ENCODE measurements around the gene FAM32A.
A peak's percentile ranks its signal among the peaks of the same experiment; 100 is the strongest.

The FAM32A gene

DNA sequence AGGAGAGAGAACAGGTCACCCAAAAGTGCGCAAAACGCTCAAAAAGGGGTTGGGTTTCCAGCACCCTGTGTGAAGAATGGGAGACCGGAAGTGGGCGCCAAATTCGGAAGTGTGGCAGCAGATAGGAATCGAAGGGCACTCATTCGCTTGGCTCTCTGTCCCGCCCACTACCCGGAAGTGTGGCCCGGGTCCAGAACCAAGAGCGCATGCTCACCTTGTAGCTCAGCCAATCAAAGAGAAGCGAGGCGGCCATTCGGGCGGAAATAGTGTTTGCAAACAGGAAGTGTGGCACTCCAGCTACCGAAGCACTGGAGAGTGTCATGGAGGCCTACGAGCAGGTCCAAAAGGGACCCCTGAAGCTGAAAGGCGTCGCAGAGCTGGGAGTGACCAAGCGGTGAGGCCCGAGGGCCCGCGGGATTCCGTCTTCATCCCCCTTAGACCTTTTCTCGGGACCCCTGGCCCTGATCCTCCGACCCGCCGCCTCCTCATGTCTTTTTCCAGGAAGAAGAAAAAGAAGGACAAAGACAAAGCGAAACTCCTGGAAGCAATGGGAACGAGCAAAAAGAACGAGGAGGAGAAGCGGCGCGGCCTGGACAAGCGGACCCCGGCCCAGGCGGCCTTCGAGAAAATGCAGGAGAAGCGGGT lies at the start of gene FAM32A:
TSS of gene FAM32A (plus strand) at position 288 of the 645 bp plus-strand sequence. CDS start at position 321, 33 bp downstream.
- DNase-seq (ENCODE audit: low read depth): peak; percentile 99
- peak within 1 kb of the TSS; percentile 98 for H3K4me3 ChIP-seq (replicated peaks; ENCODE audit: low read depth, low read length)
- TF ChIP-seq, protein P1, sequence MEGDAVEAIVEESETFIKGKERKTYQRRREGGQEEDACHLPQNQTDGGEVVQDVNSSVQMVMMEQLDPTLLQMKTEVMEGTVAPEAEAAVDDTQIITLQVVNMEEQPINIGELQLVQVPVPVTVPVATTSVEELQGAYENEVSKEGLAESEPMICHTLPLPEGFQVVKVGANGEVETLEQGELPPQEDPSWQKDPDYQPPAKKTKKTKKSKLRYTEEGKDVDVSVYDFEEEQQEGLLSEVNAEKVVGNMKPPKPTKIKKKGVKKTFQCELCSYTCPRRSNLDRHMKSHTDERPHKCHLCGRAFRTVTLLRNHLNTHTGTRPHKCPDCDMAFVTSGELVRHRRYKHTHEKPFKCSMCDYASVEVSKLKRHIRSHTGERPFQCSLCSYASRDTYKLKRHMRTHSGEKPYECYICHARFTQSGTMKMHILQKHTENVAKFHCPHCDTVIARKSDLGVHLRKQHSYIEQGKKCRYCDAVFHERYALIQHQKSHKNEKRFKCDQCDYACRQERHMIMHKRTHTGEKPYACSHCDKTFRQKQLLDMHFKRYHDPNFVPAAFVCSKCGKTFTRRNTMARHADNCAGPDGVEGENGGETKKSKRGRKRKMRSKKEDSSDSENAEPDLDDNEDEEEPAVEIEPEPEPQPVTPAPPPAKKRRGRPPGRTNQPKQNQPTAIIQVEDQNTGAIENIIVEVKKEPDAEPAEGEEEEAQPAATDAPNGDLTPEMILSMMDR (IDR thresholded peaks at IDR 0.05; ENCODE audit: low read length, missing control alignments): no peak

DNA sequence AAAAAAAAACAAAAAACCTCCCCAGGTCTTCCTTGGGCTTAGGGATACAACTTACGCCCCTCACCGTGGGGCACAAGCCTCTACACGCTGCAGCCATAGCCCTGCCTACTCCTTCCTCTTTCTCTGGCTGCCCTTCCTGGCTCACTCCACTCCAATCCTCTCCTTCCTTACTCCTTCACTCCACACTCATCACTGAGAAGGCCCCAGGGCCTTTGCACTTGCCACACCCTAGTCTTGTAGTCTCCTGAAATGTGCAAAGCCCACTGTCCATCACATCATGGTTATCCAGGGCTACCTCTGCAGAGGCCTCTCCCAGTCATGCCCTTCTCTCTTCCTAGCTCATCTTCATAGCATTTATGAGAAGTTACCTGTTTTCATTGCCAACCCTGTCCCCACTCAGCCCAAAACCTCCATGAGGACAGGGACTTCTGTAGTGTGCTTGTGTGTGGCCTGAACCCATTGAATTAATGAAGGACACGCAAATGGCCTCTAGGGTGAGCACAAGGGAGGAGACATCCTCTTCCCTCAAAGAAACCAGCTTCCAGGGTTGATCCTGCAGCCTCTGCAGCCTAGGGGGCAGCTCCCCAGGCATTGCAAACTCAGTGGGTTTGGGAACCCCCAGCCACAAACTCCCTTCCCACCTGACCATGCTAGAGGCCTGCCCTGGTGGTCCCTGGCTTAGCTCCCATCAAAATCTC lies 49.6 kb upstream of the FAM32A start:
- TF ChIP-seq, protein P1 (IDR thresholded peaks at IDR 0.05; ENCODE audit: low read length, missing control alignments): no peak
- H3K4me3 ChIP-seq (replicated peaks; ENCODE audit: low read depth, low read length): no peak overlapping the region
- DNase-seq (ENCODE audit: low read depth): no peak

DNA sequence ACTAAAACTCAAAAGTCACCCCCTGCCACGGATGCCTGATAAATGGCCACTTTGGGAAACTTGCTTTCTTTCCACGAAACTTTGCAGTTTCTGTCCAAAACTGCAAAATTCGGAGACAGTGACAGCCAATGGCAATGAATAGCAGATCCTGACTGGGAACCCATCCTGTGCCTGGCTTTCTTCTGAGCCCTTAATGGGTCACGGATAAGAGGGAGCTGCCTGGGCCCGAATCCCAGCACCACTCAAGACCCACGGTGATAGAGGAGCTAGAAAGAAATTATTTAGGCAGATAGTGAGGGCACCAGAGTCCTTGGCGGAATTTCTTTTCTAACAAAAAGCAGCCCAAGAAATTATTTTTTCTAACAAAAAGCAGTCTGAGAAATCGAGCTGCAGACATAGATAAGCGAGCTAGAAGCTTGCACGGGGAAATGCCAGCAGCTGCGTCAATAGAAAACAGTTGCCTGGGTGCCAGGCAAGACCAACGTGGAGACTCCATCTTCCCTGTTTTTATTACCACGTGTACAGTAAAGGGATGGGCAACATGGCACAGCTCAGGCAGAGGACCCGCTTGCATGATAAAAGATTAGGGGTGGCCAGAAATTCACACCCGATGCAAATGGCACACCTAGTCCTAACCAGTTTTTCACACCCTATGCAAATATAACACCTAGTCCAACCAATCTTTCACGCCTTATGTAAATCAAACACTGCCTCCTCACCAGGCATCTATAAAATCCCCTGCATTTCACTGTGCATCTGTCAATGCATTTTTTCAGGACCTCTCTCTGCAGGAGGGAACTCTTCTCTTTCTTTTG lies 48.8 kb upstream of the FAM32A start:
- DNase-seq (ENCODE audit: low read depth): no peak
- H3K4me3 ChIP-seq (replicated peaks; ENCODE audit: low read depth, low read length): no peak overlapping the region
- TF ChIP-seq, protein P1 (IDR thresholded peaks at IDR 0.05; ENCODE audit: low read length, missing control alignments): no peak

DNA sequence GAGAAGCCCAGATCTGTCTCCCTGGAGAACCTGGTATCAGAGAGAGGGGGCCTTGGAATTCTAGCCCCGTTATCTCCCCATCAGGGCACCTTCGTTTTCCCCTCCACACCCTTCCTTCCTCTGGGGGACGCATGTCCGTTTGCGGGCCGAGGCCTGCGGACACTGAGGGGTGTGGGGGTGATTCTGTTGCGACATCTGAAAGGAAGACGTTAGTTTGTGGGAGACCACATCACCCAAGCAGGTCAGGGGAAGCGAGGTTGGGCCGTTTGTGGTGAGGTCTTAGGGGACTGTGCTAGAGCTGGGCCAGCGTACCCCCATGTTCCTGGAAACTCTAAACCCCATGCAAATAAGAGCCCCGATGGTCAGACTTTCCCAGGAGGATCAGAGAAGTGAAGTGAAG lies 45.5 kb upstream of the FAM32A start:
- TF ChIP-seq, protein P1 (IDR thresholded peaks at IDR 0.05; ENCODE audit: low read length, missing control alignments): no peak
- no peak overlapping the region for H3K4me3 ChIP-seq (replicated peaks; ENCODE audit: low read depth, low read length)
- DNase-seq (ENCODE audit: low read depth): no peak

DNA sequence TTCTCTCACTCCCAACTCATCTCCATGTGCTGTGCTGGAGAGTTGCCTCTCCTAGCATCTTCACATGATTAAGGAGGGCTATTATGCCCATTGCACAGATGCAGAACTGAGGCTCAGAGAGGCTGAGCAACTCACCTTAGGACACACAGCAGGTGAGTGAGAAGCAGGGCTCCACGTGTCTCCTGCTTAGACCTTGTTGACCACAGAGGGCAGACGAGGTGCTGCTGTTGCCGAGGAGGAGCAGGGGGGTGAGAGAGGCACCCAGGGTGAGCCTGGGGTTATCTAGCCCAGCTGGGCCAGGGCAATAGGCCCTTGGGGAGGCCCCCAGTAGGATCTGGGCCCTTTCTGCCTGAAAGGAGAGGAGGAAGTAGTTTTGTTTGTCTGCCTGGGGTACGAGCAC lies 44.2 kb upstream of the FAM32A start:
- DNase-seq (ENCODE audit: low read depth): no peak

DNA sequence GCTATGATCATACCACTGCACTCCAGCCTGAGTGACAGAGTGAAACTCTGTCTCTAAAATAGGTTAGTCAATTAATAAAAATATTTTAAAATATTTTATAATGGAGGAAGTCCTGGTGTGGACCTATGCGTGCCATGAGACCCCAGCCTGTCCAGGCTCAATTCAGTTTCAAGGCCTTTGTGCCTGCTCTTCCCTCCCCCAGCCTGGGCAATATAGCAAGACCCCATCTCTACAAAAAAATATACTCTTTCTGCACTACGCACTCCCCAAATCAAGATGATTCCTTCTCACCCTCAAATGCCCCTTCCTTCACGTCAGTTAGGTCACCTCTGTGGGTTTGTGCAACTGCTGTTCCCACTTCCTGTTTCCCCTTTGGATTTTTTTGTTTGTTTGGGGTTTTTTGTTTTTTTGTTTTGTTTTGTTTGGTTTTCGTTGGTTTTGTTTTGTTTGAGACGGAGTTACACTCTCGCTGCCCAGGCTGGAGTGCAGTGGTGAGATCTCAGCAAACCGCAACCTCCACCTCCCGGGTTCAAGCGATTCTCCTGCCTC lies 43.1 kb upstream of the FAM32A start:
- H3K4me3 ChIP-seq (replicated peaks; ENCODE audit: low read depth, low read length): no peak overlapping the region
- TF ChIP-seq, protein P1 (IDR thresholded peaks at IDR 0.05; ENCODE audit: low read length, missing control alignments): no peak
- DNase-seq (ENCODE audit: low read depth): no peak

More for the DNA sequence above, 44.2 kb upstream of the FAM32A start:
- TF ChIP-seq, protein P1 (IDR thresholded peaks at IDR 0.05; ENCODE audit: low read length, missing control alignments): no peak
- H3K4me3 ChIP-seq (replicated peaks; ENCODE audit: low read depth, low read length): no peak overlapping the region

All from fibroblast of pulmonary artery (primary cell).